Astrocyte (in vitro differentiated cells and primary cell): ENCODE results near the gene ST3GAL6.

ENCODE experiments used
- CTCF ChIP-seq: IDR thresholded peaks from 2 replicates; pipeline ENCODE4 v1.5.1; 2011; ENCODE audit warnings: low read depth, mild to moderate bottlenecking, inconsistent platforms, low read length, moderate library complexity; ENCODE audit not compliant: insufficient read depth
- EZH2 ChIP-seq: IDR thresholded peaks from 2 replicates; pipeline ENCODE4 v1.6.1; 2012; ENCODE audit warnings: mild to moderate bottlenecking, low read length, inconsistent platforms; ENCODE audit not compliant: insufficient read depth

GRCh38 chr3:98775459-98776139, 12.5 kb downstream of the ST3GAL6 start:
- TF ChIP-seq CTCF (no peak), EZH2 (no peak)
